GM21528 (cell line): ENCODE results near the gene ZBTB44.
"Not testable (repeated sequence)": the region's sequence is repeated elsewhere in the genome, so short reads cannot be mapped to it uniquely, and the experiment has no call there.

Source experiments
- ATAC-seq: cut with Tn5 transposase; IDR thresholded peaks from one replicate; pipeline ENCODE4 v1.9.1; 2021; ENCODE audit warnings: mild to moderate bottlenecking, moderate library complexity; ENCODE audit not compliant: unreplicated experiment, low FRiP score

Gene ZBTB44

DNA sequence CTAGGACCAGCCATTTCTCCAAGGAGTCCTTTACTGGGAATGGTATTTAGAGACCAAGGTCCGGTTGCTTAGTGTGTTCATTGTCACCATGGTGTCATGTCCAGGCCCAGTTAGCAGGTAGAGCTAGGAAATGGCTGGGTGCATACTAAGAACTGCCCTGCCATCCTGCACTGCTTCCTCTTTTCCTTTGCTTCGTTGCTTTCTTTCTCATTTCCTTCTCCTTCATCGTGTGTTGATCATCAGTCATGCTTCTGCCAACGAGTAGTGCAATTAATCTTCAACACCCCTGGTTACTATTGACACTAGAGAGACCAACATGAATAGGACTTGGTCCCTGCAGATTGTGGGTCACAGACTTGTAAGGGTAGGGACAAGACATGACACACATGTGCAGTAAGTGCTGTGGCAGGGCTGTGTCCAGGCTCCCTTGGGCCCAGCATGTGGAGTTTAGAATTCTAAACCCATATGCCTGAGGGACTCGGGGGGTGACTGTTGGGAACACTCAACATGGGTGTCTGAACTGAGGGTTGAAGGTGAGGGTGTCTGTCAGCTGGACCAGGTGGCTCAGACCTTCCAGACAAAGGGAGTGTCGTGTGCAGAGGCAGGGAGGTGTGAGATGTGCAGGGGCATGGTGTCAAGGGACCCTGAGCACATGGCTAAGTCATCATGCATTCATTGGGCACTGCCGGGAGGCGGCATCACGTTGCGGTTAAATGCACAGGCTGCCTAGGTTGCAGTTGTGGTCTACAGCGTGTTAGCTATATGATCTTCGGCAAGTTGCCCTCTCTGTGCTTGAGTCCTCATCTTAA lies 112.5 kb downstream of the ZBTB44 start:
- no peak for ATAC-seq

DNA sequence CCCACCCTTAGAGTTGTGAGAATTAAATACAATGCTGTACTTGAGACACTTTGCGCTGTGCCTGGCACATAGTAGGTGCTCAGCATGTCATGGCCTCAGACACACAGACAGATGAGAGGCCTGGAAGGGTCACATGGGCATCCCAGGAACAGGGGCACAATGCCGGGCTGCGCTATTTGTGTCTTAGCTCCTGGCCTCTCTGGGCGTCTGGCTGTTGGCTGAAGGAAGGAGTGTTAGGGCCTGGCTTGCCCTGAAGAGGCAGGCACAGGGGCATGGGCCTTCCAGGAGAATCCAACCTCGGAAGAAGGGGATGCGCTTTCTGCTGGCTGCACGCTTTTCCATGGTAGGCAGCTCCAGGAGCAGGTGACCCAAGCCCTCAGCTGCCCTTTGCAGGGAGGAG lies 113.7 kb downstream of the ZBTB44 start:
- no peak for ATAC-seq

GRCh38 chr11:130199792-130200191 lies 114.9 kb downstream of the ZBTB44 start:
- no peak for ATAC-seq

- no peak for ATAC-seq
Measured at GRCh38 chr11:130198964-130199363, 115.8 kb downstream of the ZBTB44 start.

DNA sequence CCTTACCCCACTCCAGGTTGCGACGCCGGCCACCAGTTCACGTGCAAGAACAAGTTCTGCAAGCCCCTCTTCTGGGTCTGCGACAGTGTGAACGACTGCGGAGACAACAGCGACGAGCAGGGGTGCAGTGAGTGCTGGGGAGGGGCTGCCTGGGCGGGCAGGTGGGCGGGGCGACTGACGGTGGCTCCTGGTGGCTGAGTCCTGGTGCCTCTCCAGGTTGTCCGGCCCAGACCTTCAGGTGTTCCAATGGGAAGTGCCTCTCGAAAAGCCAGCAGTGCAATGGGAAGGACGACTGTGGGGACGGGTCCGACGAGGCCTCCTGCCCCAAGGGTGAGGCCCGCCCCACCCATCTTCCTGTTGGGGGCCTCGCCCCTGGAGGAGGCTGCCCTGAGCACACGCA lies 116.4 kb downstream of the ZBTB44 start:
- ATAC-seq = no peak

- no peak for ATAC-seq
Measured at GRCh38 chr11:130197386-130198035, 117.2 kb downstream of the ZBTB44 start.

GRCh38 chr11:130194241-130195023 lies 120.3 kb downstream of the ZBTB44 start:
- ATAC-seq = no peak

DNA sequence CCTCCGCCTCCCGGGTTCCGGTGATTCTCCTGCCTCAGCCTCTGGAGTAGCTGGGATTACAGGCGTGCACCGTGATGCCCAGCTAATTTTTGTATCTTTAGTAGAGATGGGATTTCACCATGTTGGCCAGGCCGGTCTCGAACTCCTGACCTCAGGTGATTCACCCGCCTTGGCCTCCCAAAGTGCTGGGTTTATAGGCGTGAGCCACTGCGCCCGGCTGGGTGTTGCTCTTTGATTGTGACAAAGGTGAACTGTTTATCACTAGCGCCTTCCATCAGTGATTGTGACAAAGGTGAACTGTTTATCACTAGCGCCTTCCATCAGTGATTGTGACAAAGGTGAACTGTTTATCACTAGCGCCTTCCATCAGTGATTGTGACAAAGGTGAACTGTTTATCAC lies 121.2 kb downstream of the ZBTB44 start:
- ATAC-seq = not testable (repeated sequence)

DNA sequence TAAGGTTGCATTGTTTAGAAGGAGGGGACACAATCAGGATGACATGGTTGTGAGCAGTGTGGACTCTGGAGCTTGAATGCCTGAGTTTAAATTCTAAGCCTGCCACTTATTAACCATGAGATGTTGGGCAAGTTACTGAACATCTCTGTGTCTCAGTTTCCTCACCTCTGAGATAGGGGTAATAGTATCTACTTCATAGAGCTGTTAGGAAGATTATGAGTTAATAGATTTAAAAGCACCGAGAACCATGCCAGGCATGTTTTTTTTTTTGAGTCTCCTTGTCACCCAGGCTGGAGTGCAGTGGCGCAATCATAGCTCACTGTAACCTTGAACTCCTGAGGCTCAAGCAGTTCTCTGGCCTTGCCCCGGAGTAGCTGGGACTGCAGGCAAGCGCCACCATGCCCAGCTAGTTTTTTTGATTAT lies 121.9 kb downstream of the ZBTB44 start:
- ATAC-seq = no peak

DNA sequence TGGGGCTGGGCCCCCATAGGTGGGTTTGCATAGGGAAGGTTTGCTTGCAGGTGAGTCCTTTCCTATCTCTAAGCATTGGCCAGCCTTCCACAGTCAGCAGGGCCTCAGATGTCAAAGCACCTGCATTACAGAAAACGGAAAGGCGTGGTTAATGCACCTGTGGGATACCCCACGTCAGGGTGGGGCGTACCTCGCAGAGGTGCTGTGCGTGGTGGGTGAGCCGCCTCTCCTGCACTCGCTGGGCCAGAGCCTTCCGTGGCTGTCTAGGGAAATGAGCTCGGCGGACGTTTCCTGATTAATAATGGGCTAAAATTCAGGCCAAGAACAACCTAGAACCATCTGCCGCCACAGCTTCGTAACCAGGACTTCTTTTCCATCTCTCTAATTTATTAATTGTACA lies 122.8 kb downstream of the ZBTB44 start:
- no peak for ATAC-seq

DNA sequence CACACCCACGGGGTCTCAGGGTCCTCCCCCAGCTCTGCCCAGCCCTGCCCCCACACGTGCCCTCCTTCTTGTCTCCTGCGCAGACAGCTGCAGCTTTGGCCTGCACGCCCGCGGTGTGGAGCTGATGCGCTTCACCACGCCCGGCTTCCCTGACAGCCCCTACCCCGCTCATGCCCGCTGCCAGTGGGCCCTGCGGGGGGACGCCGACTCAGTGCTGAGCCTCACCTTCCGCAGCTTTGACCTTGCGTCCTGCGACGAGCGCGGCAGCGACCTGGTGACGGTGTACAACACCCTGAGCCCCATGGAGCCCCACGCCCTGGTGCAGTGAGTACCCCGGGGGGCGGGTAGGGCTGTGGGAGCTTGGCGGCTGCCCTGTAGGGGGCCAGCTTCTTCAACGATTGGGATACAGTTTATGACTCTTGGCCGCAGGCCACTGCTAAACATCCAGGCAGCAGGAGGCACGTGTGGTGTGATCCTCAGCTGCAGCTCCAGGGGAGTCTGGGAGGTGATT lies 124.3 kb downstream of the ZBTB44 start:
- ATAC-seq = no peak

- ATAC-seq = no peak
Measured at GRCh38 chr11:130189492-130190210, 125.1 kb downstream of the ZBTB44 start.

GRCh38 chr11:130188585-130189347 lies 126.0 kb downstream of the ZBTB44 start:
- no peak for ATAC-seq

GRCh38 chr11:130188047-130188446 lies 126.7 kb downstream of the ZBTB44 start:
- no peak for ATAC-seq

- no peak for ATAC-seq
Measured at GRCh38 chr11:130187096-130187495, 127.6 kb downstream of the ZBTB44 start.

DNA sequence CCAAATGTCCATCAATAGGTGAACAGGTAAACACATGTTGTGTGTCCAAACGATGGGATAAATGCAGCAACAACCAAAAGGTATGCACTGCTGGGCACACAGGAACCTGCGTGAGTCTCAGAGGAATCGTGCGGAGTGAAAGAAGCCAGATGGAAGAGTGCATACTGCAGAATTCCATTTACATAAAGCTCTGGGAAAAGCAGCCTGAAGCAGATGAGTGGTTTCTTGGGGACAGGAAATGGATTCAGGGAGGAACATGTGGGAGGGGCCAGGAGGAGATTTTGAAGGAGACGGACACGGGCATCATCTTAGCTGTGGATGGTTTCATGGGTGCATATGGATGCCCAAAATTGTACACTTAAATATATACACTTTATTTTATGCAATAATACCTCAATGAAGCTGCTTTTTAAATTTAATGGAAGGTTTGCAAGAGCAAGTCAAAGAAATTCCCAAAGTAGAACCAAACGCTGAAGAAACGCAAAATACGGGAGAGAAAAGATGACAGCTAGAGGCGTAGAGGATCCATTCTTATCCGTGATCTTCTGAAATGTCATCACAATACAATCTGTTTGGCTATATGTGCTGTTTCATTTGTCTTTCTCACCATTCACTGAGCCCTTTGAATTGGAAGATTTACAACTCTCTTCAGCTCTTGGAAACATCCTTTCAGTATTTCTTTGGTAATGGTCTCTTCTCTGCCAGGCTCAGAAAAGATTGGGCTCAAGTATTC lies 130.7 kb downstream of the ZBTB44 start:
- no peak for ATAC-seq

DNA sequence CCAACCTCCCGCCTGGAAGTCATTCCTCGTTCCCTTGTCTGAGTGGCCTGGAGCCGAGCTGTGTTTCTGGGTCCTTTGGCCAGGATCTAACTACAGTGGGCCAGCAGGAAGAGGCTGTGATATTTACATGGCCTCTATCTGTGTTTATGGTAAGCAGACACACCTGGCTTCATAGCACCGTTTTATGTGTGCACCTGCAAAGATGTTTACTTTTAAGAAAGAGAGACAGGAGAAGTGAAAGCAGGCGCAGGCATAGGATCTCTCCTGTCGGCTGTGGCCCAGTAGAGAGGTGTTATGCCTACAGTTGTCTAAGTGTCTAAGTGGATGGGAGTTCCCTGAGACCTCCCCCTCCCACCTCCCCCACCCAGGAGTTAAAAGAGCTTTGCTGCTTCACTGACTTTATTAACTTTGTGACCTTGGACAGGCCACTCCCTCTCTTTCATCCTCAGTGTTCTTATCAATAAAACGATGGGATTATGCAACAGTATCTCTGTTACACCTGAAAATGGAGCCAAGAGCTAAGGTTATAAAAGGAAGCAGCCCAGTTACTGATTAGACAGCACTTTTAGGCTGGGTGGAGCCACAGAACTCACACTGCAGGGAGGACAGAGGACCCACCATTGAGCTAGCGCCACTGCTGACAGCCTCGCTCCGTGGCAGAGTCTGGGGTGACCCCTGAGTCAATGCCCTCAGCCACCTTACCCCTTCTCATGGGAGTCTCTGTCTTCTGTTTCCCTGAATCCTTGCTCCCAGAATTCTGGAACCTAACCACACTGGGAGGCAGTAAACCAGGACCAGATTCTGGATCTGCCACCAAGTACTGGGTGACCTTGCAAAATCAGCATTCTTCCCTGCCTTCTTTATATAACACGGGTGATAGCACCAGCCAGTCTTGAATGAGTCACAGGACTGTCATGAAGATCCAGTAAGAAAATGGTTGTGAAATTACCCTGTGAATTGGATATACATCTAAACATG lies 133.1 kb downstream of the ZBTB44 start:
- no peak for ATAC-seq

DNA sequence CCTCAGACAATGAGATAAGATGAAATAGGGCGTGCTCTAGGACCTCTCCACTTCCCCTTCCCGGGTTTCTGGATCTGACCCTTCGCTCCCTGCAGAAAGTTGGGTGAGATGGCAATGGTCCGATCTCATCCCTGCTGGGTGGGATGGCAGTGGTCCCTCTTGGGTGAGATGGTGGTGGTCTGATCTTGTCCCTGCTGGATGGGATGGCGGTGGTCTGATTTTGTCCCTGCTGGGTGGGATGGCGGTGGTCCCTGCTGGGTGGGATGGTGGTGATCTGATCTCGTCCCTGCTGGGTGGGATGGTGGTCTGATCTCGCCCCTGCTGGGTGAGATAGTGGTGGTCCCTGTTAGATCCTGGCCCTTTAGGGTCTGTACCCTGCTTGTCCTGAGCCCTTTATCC lies 133.8 kb downstream of the ZBTB44 start:
- no peak for ATAC-seq
